ENCODE results near the gene PDSS2. TPM values are rescaled to one million over a fixed set of nuclear protein-coding genes. Genes with fewer than 3 reads are reported as not detected.

The PDSS2 gene
- total RNA-seq, 1 donor from 2014 or later: 16.2 TPM

GRCh38 chr6:107248147-107248546 lies 211.2 kb downstream of the PDSS2 start:
- no peaks in the 10 kb centered on the region for H3K4me1 ChIP-seq
- no peaks in the 10 kb centered on the region for H3K27me3 ChIP-seq
- no peaks in the 10 kb centered on the region for H3K36me3 ChIP-seq
- TF ChIP-seq CTCF (IDR thresholded peaks at IDR 0.05): no peak
- DNase-seq (no peak), ATAC-seq (no peak)
- H3K27ac ChIP-seq: no peak overlapping the region
- H3K4me3 ChIP-seq: no peak overlapping the region
- intact Hi-C loops (cut with DNase I): no loop called here
- no peaks in the 10 kb centered on the region for H3K9me3 ChIP-seq

GRCh38 chr6:107246972-107247615 lies 212.3 kb downstream of the PDSS2 start:
- no peak for TF ChIP-seq CTCF (IDR thresholded peaks at IDR 0.05)
- DNase-seq (no peak), ATAC-seq (peak; percentile 76)
- Histone ChIP-seq H3K27me3 (no peaks in the 10 kb centered on the region), H3K27ac (peak overlapping the region; percentile 59), H3K36me3 (no peaks in the 10 kb centered on the region), H3K4me1 (no peaks in the 10 kb centered on the region), H3K9me3 (no peaks in the 10 kb centered on the region), H3K4me3 (no peak overlapping the region)
- intact Hi-C loops (cut with DNase I): no loop called here

GRCh38 chr6:107246249-107246971 lies 213.0 kb downstream of the PDSS2 start:
- Histone ChIP-seq H3K27me3 (no peaks in the 10 kb centered on the region), H3K36me3 (no peaks in the 10 kb centered on the region), H3K9me3 (no peaks in the 10 kb centered on the region), H3K4me3 (no peak overlapping the region), H3K27ac (peak overlapping the region; percentile 59), H3K4me1 (peaks cover 2% of the 10 kb centered on the region)
- no peak for TF ChIP-seq CTCF (IDR thresholded peaks at IDR 0.05)
- ATAC-seq: no peak
- intact Hi-C loops (cut with DNase I): no loop called here
- DNase-seq: no peak

GRCh38 chr6:107244742-107245480 lies 214.5 kb downstream of the PDSS2 start:
- DNase-seq (no peak), ATAC-seq (no peak)
- H3K9me3 ChIP-seq: no peaks in the 10 kb centered on the region
- H3K4me3 ChIP-seq: no peak overlapping the region
- peaks cover 3% of the 10 kb centered on the region for H3K4me1 ChIP-seq
- intact Hi-C loops (cut with DNase I): no loop called here
- no peak overlapping the region for H3K27ac ChIP-seq
- no peaks in the 10 kb centered on the region for H3K27me3 ChIP-seq
- no peak for TF ChIP-seq CTCF (IDR thresholded peaks at IDR 0.05)
- no peaks in the 10 kb centered on the region for H3K36me3 ChIP-seq

- Histone ChIP-seq H3K4me3 (no peak overlapping the region), H3K27ac (no peak overlapping the region), H3K4me1 (peaks cover 3% of the 10 kb centered on the region), H3K27me3 (no peaks in the 10 kb centered on the region), H3K9me3 (no peaks in the 10 kb centered on the region), H3K36me3 (no peaks in the 10 kb centered on the region)
- intact Hi-C loops (cut with DNase I): no loop called here
- TF ChIP-seq CTCF (IDR thresholded peaks at IDR 0.05): no peak
- ATAC-seq (no peak), DNase-seq (no peak)
These were observed 215.2 kb downstream of the PDSS2 start for GRCh38 chr6:107244082-107244741.
